Inflammatory macrophage (primary cell): ENCODE results near the gene HJURP.

Experiments
- DNase-seq, 2 donors: peaks; one replicate each; pipeline ENCODE4 v3.0.0-alpha.2; 2020 to 2022

Gene HJURP

DNA sequence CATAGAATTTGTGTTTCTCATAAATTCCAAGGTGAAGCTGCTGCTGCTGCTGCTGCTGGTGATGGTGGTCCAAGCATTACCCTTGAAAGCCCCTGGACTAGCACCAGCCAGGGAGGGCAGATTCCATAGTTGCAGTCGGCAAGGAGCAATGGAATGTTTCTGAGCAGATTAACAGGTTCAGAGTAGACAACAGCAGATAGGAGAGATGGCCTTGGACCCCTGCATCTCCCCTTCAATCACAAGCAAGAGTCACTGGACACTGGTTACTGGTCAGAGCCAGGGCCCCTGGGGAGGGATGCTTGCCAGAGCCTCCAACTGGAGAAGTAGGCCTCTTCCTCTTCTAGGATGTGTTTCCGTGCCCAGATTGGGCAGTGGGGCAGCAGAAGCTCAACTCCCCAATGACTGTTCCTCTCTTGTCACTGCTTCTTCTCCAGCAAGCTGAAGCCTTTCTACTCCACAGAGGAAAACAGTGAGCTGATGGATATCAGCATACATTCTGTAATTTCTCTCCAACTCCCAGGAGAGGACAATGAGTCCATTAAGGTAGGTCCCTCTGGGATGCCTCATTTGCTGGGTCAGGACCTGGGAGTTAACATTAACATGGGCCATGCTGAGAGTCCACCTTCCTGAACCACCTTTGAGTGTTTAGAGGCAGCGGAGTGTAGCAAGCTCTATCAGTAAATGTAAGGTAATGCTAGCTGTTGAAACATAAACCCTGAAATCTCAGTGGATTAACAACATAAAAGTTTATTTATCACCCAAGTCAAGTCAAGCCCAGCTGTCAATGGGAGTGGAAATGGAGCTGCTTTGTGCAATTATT, 40.9 kb downstream of the HJURP start:
- DNase-seq, result no peak

DNA sequence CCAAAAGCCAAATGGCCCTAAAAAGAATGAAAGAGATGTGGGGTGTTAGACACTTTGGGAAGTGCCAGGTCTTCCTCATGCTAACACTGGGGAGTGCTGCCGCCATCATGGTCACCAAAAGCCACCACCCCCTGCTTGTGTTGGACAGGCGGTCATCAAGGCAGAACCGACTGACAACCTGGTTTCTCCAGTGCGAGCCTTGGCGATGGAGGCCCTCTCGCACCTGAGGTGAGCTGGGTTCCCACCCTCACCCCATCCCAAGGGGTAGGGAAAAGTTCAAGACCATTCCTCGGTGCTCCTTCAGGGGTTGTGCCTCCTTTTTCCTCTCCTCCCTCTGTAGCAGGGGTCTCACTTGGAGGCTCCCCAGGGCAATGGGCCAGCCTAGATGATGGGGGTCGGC, 42.6 kb downstream of the HJURP start:
- DNase-seq, result no peak

DNA sequence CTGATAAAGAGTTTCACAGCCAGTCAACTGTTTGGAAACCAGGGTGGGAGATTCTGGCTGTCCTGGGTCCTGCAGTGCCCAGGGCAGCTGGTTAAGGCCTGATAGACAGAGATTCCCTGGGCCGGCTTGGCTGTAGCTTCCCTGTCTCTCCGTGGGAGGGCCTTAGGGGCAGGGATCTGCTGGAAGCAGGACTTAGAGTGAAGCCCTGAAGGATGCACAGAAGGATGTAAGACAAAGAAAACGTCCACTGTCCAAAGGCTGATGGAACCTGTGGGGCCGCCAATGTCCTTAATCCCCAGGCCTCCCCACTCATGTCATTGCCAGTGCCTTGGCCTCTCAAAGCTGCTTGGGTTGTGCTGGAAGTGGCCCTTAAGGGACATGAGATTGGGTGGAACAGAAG, 43.2 kb downstream of the HJURP start:
- DNase-seq, result no peak

DNA sequence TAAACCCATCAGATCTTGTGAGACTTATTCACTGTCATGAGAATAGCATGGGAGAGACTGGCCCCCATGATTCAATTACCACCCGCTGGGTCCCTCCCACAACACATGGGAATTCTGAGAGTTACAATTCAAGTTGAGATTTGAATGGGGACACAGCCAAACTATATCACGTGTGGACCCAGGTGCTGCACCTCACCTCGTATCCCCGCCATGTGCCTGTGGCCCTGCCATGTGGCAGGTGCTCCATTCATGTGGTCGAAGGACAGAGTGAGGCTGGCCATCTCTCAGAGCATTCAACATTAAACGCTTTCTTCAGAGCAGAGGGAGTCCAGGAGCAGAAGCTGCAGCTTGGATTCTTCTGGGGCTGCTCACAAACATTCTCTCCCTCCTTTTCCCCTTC, 44.0 kb downstream of the HJURP start:
- no peak for DNase-seq

DNA sequence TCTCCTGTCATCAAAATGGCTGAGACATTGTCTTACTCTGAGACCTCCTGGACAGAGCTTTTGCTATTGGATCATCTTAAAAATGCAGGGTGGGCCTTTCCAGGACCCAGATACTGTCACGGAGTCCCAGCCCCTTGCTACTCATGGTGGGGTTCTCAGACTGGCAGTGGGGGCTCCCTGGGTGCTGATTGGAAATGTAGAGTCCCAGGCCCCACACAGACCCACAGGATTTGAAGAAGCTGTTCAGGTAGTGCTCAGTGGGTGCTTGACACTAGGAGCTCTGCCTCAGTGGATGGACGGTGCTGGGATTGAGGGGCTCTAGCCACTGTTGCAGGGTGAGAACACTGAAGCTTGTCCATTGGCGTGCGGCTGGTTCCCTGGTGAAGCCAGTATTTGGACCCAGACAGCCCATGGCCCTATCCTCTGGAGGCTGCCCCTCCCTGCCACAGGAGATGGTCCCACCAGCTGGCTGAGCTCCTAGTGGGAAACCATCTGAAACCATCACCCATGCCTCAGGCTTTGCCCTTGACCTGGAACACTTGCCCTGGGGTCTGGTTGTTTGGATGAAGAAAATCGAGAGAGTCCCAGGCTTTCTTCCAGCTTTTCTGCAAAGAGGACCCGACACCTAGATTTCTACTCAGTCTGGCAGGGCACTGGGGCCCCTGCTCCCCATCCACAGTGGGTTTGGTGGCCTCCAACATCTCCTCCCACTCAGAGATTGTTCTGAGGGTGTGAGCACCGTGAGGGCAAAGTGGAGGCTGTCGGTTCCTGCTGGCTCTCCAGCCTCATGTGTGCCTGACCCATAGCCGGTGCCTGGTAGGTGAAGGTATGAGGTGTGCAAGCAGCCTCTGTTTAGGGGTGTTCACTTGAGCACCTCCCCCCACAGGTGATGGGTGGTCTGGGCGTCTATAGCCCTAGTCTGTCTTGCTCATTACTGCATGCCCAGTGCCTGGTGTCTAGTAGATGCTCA, 46.1 kb downstream of the HJURP start:
- DNase-seq, result no peak

DNA sequence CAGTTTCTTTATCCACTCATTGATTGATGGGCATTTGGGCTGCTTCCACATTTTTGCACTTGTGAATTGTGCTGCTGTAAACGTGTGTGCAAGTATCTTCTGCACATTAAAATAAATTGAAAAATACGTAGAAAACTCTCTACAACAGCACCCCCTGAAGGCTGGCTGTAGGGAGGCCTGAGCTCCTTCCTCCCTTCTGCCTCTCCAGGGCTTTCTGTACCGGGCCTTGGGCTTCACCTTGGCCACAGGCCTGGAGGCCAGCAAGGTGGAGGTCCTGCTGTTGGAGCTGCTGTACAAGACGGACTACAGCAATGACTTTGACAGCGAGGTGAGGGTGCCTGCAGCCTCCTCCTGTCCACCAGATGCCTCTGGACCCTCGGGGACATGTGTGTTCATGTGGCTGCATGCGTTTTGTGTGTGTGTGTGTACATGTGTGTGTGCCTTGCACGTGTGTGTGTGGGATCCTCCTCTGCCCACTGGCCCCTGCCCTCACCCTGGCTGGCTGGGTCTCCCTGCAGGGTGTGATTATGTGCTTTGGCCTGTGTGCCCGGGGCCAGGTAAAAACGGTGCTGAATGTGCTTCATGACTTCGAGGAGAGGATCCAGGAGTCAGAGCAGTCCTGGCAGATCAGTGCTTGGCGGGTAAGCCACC, 47.0 kb downstream of the HJURP start:
- DNase-seq, result no peak

DNA sequence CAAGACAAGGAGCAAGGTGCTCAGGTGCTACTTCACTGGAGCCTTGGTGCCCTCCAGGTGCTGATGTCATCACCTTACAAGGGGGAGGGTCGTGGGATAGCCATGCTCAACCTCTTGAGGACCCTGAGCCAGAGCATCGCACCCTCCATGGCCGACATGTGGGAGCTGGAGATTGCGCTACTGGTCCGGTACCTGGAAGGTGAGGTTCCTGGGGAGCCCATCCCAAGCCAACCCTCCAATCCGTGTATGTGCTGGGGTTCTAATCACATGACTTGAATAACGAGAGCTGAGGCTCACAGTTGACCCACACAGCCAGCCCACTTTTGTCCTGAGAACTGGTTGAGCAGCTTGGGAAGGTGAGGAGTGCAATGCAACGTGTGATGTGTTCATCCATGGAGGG, 50.3 kb downstream of the HJURP start:
- DNase-seq, result no peak

DNA sequence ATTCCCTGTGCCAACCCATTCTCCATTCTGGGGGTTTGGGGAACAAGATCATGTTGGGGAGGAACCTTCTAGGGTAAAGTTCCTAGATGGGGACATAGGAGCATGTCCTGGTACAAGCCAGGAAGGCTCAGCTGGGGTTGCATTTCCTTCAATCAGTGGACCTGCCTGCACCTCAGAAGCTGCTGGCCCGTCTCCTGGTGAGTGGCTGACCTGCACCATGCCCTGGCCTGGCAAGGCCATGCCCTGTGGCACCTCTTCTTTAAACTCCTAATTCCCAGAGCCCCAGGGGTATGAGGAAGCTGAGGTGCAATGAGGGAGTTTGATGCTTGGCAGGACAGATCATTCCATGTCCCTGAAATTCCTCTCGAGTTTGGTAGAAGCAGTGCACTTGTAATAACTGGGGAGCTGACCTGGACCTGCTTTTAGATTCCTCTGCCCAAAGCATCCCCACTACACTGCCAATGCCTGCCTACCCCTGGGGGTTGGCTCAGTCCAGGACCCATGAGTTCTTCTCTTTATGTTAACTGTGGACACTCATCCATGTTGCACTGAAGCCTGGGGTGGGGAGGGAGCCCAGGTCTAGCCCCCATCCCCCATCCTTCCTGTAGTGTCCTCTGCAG, 50.9 kb downstream of the HJURP start:
- DNase-seq, result no peak

DNA sequence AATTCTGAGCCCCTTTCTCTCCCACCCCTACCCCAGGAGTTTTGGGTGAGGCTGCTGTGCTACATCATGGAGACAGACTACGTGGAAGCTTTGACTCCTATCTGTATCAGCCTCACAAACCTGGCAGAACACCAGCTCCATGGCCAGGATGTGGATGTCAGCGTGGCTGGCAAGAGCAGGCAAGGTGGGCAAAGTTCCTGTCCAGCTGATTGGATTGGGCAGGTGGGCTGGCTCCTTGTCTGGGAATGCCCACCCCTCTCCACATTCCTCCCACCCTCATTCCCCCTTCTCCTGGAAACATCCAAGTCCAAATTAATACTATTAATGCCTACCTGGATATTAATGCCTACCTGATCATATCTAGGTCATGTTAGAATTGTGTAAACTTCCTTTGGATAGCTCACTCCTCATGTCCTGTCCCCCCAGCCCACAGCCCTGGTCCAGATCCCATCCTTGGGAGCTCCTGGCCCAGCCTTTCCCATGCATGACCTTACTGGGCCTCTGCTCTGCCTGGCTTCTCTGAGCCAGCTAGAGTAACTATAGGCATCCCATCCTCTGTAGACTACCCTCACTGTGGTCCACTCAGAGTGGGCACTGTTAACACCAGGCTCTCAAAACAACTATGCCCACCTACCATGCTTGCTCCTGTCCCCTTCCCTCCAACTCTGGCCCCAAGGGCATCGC, 52.1 kb downstream of the HJURP start:
- DNase-seq, result no peak

DNA sequence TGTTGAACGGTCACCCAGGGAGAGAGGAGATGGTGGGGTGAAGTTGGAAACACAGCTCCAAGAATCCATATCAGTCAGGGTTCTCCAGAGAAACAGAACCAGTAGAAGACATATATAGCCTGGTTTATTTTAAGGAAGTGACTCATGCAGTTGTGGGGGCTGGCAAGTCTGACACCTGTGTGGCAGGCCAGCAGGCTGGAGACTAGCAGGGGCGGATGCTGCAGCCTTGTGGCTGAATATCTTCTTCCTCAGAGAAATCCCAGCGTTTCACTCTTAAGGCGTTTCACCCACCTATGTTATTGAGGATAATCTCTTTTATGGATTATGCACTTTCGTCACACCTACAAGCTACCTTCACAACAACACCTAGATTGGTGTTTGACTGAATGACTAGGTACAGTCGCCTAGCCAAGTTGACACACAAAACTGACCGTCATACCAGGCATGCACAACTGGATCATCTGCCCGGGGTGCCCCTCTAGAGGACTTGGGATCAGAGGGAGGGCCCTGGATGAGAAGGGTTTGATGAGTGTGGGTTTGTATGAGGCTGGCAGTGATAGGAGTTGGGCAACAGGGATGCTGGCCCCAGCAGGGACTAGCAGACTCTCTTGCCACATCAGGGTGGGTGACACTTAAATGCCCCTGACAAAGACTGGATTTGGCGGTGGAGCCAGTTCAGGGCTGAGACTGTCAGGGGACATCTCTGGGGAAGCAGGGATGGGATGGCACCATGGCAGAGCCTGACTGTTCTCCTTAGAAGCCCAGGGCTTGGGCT, 52.8 kb downstream of the HJURP start:
- DNase-seq, result no peak

DNA sequence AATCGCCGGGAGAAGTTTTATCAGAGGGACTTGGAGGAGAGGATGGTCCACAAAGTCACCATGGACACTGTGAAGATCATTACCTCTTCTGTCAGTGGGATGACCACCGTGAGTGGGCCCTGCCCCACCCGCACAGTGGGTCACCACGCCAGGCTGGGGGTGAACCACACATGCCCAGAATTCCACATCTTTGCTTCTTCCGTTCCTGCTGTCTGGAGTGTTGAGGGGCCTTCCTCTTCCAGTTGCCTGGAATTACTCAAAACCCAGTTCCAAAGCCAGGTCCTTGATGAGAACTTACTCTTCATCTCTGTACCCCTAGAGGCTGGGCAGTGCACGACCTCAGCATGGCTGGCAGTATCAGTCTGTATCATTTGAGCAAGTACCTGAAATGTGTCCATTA, 54.1 kb downstream of the HJURP start:
- DNase-seq, result no peak

DNA sequence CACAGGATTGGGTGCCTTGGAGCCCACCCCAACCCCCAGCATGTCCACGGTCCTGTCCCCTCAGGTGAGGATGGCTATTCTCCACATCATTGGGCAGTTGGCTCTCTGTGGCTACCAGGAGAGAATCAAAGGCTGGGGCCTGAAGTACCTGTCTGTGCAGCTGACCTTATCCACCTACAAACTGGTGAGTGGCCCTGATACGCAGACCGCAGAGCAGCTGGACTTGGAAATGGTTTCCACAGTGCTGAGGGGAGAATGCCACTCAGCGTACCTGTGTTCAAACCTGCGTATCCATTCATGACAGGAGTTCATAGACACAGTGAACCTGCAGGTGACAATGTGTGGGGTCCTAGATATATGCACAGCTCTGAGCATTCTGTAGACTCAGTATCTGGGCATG, 54.6 kb downstream of the HJURP start:
- no peak for DNase-seq

DNA sequence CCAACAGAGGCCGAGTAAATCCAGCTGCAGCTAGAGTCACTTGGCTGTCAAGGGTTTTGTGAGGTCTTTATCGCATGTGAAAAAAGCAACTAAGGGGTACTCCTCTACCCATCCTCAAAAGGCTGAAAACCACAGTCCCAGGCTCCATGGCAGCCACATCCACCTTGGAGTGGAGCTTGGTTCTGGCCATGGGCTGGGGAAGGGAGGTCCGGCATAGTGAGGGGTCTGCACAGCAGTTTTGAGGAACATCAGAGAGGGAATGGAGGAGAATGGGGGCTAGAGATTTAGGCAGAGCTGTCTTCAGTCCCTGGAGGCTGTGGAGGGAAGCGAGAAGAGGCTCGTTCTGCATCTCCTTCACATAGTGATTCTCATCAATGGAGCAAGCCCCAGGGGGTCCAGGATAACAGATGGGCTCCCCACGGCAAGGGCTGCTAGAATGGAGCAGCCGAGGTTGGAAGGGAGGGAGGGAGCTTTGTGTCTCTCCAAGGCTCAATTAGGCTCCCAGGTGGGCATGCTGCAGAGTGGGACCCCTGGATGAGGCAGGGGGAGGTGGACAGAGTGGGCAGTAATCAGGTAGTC, 55.2 kb downstream of the HJURP start:
- DNase-seq, result no peak

DNA sequence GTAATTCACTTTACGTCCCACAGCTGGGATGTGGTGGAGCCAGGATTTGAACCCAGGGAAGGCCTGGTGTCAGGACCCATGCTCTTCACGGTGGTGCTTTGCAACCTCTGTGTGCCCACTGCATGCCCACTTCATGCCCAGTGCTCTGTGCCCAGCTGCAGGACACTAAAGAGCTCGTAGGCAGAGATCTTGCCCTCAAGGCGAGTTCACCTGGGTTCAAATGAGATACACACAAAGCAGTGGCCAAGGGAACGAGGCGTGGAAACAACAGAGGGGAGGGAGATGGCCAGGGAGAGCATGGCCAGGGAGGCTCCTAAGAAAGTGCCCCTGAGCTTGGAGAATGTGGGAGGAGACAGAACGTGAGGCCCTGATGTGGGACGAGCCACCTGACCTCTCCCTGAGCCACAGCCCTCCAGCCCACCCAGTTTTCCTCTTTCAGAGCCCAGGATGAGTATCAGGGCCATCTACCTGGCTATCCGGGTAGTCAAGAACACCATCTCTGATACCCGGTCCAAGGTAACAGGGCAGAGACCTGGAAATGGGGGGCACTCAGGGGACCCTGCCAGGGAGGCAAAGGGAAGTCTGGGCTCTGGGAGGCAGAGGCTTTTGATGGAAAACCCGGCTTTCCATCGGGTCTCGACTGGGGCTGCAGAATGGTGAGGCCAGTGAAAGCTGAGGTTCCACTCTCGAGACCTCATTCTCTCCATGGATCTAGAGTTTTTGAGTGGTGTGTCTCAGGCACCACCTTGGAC, 55.8 kb downstream of the HJURP start:
- no peak for DNase-seq

DNA sequence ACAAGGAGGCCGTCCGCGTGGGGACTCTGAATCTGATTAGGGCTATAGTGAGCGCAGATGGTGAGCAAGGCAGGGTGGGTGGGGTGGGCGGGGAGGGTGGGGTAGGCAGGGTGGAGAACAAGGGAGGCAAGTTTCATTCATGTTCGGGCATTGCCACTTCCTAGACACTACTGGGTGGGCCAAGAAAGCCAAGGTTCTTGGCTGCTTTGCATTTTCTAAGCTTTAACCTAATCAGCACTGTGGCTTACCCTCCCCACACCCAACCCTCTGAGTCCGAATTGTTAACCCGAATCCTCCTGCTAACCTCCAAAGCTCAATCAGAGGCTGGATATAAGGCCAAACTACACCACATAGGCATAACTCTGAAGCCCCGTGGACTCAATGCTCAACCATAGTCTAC, 58.1 kb downstream of the HJURP start:
- no peak for DNase-seq

DNA sequence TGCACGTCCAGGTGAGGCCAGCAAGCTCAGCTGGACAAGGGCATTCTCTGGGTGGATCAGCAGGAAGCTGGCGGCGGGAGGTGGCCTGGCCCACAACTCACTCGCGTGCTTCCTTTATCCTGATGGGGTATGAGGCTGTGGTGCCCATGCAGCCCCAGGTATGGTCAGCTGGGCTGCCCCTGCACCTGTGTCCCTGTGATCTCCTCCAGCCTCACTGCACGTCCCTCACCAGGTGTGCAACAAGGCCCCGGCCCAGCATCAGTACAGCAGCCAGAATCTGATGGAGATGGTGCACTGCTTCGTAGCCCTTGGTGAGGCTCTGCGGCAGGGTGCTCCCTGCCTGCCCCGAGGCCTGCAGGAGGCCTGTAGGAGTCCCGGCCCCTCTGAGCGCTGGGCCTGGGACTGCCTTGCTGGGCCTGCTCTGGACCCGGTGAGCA, 58.6 kb downstream of the HJURP start:
- no peak for DNase-seq

DNA sequence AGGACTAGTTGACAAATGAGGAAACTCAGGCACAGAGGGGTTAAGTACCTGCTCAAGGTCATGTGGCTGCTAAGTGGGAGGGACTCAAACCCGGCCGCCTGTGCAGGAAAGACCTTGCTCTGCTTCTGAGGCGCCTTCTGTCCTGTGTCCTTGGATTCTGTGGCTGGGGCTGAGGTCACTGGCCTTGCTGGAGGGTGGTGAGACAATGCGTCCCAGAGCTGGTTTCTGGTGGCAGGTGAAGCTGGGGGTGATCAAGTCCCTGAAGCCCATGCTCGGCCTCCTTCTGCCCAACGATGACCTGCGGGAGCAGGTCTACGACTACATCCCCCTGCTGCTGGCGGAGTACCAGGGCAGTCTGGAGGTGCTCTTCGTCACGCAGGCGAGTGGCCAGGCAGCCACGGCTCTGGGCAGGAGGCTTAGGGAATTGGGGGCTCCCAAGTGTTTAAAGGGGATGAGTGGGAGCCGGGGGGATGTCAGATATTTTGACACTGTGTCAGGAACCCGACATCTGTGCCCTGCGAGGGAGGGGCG, 60.1 kb downstream of the HJURP start:
- no peak for DNase-seq

DNA sequence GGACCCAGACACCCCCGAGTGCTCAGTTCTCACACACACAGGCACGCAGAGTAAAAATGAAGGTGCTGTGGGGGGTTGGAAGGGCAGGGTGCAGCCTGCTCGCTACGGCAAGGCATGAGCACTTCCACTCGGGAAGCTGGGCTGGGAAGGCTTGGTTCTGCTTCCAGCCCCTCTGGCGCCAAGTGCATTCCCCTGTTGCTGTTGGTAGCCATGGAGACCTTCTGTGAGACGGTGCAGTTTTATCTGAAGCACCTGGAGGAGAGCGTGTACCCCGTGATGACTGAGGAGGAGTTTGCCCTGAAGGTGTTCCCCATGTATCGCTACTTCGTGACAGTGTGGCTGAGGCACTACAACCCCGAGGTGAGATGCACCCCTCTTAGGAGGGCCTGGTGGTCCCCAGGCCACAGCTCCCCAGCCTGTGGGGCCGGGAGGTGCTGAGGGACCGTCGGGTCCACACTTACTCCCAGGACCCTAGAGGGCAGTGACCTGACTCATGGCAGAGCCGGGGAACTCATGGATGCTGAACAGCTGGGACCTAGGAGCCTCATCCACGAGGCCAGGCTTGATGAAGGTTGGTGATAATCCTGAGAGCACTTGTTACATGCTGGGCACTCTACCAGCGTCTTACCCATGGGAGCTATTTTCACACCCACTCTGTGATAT, 60.7 kb downstream of the HJURP start:
- no peak for DNase-seq

DNA sequence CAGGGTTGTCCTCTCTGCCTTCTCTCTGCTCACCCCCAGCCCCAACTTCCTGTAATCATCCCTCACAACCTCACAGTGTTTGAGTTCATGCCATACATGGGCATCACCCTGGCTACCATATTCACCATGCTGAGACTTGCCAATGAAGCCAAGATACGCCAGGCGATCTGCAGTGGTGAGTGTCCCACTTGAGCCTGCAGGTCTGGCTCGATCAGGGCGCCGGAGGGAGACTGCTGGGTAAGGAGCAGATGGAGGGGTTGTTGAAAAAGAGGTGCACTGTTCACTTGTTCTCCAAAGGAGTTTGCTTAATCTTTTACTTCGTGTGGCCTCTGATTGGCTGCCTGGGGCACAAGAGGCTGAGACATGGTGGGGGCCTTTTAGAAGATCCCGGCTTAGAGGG, 61.6 kb downstream of the HJURP start:
- DNase-seq, result no peak
